HT-29 (cell line): ENCODE measurements around the gene EEFSEC. TPM values are rescaled to one million over a fixed set of nuclear protein-coding genes. Genes with fewer than 3 reads are reported as not detected.

ENCODE experiments used
- DNase-seq: peaks from one replicate; pipeline ENCODE4 v3.0.0-alpha.2; 2015; ENCODE audit warnings: low spot score
- total RNA-seq: library from RNA; depleted of rRNA; stranded (reverse); fragments of >200 nt; shearing (Covaris generic); gene quantifications from 2 replicates; pipeline ENCODE4 v1.2.3, GENCODE V29; 2014

The EEFSEC gene
- total RNA-seq, 1 experiment from 2014 or later = 22.0 TPM

- no peak for DNase-seq
Observed at GRCh38 chr3:128367221-128367620, 213.9 kb downstream of the EEFSEC start.

- peak; percentile 50 for DNase-seq
Observed at GRCh38 chr3:128367761-128368160, 214.5 kb downstream of the EEFSEC start.

DNA sequence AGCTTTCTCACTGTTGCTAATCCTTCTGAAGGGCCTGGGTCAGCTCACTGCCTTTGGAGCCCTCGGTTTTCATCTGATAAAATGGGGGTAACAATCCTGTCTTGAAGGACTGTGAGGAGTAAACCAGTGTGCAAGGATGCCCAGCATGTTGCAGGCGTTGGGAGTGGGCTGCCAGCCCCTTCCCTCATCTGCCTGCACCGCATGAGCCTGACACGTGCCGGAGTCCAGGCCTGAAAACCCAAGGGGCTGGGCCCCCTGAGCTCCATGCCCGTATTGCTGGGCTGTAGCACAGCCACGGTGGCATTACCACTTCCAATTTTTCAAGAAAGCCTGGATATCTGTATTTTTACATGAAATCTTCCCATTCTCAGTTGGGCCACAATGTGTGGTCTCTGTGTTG, 215.3 kb downstream of the EEFSEC start:
- no peak for DNase-seq

DNA sequence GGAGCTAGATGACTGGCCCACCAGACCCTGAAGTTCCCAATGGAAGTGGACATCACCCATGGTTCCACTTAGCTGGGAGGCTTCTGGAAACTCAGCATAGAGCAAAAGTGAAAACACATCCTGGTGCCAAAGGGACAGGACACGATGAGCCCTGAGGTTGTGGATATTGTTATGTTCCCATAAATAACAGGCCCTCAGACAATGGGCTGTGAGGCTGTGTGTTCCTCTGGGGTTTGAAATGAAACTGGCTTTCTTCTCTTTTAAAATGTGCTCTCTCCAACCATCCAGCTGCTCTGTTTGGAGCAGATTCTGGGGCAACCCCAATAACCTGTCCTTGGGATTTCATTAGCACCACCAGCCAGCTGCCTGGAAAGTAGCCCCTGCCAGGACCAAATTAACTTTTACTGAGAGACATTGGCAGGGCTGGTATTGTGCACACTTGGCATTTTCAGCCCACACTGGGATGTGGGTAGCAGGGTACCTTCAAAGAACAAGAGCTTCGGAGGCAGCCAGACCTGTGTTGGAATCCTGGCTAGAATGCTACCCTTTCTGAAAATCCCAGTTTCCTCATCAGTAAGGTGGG, 215.9 kb downstream of the EEFSEC start:
- DNase-seq = no peak

GRCh38 chr3:128369881-128370642, 216.8 kb downstream of the EEFSEC start:
- no peak for DNase-seq

- DNase-seq = no peak
Observed at GRCh38 chr3:128372281-128372680, 219.0 kb downstream of the EEFSEC start.

DNA sequence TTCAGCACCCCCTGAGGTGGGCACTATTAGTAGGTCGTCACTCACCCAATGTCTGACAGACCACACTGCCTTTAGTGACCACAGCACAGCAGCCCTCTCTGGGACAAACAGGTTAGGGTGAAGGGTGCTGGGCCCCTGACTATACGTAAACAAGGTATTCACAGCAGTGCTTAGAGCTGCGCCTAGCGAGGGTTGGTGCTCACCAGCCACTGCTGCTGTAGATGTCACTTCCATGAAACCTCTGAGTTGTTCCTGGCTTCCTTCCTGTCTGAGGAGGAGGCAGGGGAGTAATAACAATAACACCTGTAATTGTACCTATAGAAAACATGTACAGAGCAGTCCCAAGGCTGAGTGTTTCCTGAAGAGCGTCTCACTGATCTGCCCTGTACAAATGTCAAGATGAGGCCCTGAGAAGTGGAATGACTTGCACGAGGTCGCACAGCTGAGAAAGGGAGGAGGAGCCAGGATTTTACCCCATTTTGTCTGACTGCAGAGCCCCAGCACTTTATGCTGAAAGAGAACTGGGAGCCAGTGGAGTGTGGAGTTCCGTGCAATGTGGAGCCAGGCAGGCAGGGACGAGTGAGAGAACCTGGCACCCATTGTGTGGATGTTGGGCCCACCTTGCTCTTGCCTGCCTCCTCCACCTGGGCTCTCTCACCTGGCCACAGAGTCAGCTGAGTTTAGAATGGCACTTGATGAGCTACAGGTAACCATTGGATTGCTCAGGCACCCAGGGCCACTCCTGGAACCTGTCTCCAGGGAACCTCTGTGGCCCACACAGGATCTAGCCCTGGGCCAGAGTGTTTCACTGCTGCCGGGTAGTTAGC, 219.6 kb downstream of the EEFSEC start:
- no peak for DNase-seq

DNA sequence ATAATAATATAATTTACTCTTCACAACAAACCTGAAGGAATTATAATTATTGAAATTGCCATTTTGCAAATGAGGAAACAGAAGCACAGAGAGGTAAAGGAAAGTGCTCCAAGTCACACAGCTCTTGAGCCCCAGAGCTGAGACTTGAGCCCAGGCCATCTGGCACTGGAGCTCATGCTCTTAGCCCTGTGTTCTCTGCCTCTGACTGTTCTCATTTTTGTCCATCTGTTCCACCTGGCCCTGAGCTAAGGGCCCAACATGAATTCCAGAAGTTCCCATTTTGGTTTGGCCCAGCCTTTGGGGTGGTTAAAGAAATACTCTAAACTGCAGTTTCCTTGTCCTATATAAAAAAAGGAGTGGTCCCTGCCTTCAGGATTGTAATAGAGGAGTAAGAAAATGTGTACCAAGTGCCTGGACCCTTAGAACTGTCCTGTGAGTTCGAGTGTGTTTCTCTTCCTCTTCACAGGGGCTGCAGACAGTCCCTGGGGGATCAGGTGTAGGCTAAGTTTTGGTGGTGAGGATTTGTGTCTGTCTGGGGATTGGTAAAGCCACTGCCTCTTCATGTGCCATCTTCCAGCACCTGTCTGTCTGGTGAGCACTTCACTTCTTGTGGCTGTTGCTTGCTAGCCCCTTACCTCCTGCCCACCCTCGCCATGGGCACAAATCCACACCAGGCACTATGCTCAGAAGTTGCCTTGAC, 221.6 kb downstream of the EEFSEC start:
- DNase-seq = no peak

GRCh38 chr3:128376516-128376915, 223.2 kb downstream of the EEFSEC start:
- DNase-seq = no peak

DNA sequence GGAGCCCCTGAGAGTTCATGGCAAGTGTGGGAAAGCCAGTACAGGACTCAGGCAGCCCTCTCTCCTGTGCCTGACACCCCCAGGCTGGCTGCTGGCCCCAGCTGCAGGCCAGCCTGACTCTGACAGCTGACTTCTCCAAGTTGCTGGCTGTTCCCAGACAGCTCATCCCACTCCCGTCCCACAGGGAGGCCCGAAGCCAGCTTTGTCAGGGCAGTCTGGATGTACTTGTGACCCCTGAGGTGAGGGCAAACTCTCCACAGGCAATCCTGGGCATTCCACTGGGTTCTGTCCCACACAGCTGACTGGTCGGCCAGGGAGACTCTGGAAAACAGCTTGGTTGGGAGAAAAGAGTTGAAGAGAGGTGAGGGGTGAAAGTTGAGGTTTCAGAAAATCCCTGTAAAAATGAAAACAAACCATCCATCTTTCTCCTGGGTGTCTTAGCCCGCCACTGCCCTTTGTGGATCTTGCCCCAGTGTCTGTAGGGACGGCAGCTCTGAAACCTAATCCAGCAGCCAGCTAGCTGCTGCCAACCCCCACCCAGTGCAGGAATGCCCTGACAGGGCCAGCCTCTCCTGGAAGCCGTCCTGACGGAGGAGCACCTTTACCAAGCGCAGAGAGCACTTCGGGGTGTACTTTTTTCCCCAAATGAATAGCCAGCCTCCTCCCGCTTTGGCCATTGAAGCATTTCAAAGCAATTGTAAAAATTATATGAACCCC, 225.5 kb downstream of the EEFSEC start:
- peak; percentile 88 for DNase-seq

DNA sequence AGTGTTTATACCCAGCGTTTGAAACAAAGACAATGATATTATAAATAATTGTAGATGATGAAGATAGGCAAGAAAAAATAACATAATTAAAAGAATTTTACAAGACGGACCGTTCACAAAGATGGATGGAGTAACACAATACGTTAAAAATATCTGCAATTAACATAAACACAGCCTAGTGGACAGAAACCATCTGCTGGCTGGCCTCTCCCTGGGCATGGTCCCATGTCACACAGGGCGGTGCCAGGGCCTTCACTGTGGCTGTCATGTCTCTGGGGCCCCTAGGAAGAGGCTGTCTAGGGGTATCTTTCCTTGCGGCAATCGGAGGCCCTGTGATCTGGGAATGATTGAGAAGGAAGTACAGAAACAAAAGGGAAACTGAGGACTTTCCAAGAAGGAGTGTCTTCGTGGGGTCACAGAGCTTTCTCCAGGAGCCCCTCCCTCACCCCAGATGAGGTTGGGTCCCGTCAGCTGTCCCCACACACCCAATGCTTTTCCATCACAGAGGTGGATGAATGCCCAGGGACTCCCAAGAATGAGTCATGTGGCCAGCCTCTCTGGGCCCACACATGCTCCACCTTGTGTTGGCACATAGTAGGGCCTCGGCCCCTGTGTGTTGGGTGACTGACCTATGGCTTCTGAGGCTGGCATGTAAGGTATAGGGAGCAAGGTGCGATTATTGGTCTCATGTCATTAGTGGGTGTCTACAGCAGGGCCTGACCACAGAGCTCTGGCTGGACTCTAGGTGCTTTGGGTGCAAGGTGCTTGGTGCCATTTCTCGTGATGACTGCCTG, 226.3 kb downstream of the EEFSEC start:
- DNase-seq = peak; percentile 44

DNA sequence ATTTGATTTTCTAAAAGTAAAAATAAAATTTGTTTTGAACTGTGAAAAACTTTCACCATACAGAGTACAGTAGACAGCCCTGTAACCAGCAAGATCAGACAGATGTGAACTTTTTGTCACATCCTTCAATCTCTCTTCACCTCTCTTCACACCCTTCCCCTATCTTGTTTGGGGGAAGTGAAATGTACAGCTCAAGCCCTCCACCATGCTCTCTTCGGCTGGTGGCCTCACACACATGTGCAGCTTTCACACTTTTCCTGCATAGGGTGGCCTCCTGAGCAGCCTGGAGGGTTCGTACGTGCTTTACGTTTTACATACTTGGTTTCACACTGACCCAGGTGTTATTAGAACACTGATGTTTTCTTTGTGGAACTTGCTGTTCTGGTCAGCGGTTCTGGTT, 227.0 kb downstream of the EEFSEC start:
- DNase-seq = no peak

DNA sequence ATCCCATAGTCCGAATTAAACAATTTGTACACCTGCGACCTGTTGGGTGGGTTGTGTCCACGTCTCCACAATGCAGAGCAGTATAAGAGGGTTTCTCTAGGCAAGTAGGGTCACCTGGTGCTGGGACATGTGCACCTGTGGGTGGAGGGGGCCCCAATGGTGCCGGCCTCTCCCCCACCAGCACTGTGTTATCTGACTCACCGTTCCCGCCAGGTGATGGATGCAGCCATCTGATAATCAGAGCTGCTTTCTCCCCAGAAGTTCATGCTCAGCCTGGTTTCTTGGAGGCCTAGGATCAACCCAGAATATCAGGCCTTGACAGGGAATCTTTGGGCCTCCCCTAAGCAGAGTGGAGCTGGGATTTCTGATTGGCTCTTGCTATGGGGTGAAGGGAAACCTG, 227.4 kb downstream of the EEFSEC start:
- no peak for DNase-seq

- no peak for DNase-seq
Observed at GRCh38 chr3:128381609-128382008, 228.3 kb downstream of the EEFSEC start.

DNA sequence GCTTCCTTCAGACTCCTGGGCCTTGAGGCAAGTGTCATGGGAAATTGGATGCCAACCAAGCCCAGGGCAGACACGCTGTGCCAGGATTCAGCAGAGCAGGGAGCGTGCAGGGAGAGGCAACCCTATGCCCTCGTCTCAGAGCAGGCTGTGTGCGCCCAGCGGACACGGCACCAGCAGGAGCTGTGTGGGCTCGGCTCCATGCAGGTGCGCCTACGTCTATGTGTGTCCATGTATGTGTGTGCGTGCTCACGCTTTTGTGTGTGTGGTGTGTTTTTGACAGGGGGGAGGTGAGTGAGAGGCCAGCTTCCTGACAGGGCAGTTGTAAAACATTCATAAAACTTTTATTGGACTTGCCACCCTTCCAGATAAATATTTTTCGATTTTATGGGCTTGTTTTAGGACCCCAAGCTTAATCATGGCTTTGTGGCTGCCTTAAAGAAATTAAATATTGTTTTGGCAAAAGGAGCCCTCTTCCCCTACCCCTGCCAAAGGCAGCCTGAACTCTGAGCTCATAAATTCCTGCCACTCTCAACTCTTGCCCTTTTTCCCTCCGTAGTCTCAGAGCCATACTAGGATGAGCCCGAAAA, 229.0 kb downstream of the EEFSEC start:
- DNase-seq = peak; percentile 94

DNA sequence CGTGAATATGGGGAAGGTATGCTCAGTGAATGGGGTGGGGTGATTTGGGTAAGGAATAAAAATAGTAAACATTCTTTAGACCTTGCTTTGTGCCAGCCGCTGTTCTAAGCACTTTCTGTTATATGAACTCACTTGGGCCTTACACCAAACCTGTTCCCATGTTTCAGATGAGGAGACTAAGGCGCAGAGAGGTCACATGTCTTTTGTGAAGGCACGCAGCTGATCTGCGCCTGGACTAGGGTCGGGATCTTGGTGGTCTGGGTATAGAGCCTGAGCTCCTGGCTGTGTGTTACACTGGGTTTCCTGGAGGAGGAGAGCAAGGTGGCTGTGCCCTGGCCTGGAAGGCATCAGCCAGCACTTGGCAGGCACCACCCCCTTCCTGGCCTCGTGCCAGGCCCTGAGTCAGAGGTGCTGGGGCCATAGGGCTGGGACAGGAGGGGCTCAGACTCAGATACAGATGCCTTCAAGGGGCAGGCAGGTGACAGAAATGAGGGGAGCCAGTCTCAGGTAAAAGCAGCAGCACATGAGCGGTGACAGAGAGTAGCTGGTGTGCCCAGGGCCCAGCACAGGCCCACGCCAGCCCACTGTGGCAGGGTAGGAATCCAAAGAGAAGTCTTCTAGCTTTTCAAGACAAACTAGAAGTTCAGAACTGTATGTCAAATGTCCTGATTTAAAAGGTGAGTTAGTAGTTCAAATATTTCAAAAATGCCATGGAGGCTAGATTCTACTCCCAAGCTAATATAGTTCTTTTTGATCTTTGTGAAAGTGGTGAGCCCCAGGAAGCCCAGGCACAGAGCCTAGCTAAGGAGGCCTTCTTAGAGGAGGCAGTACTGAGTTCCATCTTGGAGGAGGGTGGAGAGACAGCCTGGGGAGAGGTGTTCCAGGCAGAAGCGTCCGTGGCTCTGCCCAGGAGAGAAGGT, 230.3 kb downstream of the EEFSEC start:
- DNase-seq = peak; percentile 100

- peak; percentile 73 for DNase-seq
Observed at GRCh38 chr3:128385080-128385832, 232.0 kb downstream of the EEFSEC start.

DNA sequence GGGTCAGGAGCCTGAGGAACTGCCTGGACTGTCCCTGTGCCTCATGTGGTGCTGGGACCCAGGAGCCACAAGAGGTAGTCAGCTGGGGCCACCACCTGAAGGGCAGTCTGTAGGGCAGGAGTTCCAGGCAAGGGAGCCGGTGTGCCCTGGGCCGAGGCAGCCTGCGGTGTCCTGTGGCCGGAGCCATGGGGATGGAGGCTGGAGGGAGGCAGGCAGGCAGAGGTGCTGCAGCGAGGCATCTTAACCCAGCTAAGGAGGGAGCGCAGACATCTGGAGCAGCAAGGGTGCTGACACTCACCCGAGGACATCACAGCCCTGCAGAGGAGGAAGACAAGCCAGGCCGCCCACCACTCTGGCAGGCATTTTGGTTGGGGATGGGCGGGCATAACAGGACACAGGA, 235.7 kb downstream of the EEFSEC start:
- no peak for DNase-seq
